HCT116 (cell line): ENCODE measurements around the gene SPHK1. TPM values are rescaled to one million over a fixed set of nuclear protein-coding genes. Genes with fewer than 3 reads are reported as not detected.

Source experiments
- ATAC-seq: fragments of 200-7000 bp; cut with Tn5 transposase; 2 replicates; pipeline ENCODE4 v1.9.1; 2020; ENCODE audit warnings: mild to moderate bottlenecking, moderate library complexity
- BruUV-seq: library from RNA; stranded (reverse); fragments of 400-500 nt; replicated peaks from 2 replicates; lab custom pipeline; 2021; lab: Mats Ljungman, UMichigan
- CTCF ChIA-PET: fragments of 300-600 bp; sonication (Branson Sonifier 250); formaldehyde crosslinking; loops from one replicate; lab custom pipeline; 2021; ENCODE audit warnings: antibody characterized with exemption; lab: Charles Lee
- POLR2A ChIA-PET: fragments of 300-600, 350-600 bp; sonication (Branson Sonifier 250); formaldehyde crosslinking; loops from one replicate; lab custom pipeline; 2021; ENCODE audit warnings: antibody characterized with exemption; lab: Charles Lee
- RAD21 ChIA-PET, 2 experiments: fragments of 300-600 bp; sonication (Branson Sonifier 250); formaldehyde crosslinking; loops; one replicate each; lab custom pipeline; 2023; ENCODE audit warnings: low total read pairs in 2 of 2; ENCODE audit not compliant: uncharacterized antibody in 2 of 2, unreplicated experiment in 2 of 2, low non-redundant PET in 1 of 2; lab: Charles Lee
- DNase-seq: peaks from one replicate; pipeline ENCODE4 v3.0.0-alpha.2; 2010; ENCODE audit warnings: low read depth, low spot score
- H2AFZ ChIP-seq: fragments of 200-600 bp; shearing (Covaris generic), sonication (generic); 2 replicates; pipeline ENCODE4 v1.6.1; 2017; ENCODE audit warnings: low read depth, mixed run types, mixed read lengths, antibody characterized with exemption, low read length; ENCODE audit not compliant: poor library complexity, severe bottlenecking
- H3K27ac ChIP-seq: 2 replicates; pipeline ENCODE4 v1.5.1; 2012; ENCODE audit warnings: low read depth, low read length
- H3K27me3 ChIP-seq: fragments of 200-600 bp; sonication (generic); 2 replicates; pipeline ENCODE4 v1.6.1; 2016; ENCODE audit warnings: mixed run types, low read length, mixed read lengths; ENCODE audit not compliant: insufficient read depth
- H3K36me3 ChIP-seq, 2 experiments: fragments of 200-500 bp in 1 of 2; fragments of 200-600 bp in 1 of 2; sonication (Bioruptor generic) in 1 of 2; sonication (generic) in 1 of 2; 2 replicates each; pipeline versions ENCODE4 v1.5.1 to v1.6.1; 2014 to 2016; ENCODE audit warnings: low read length in 2 of 2, inconsistent platforms in 1 of 2, mixed read lengths in 1 of 2, mixed run types in 1 of 2; ENCODE audit not compliant: insufficient read depth in 2 of 2, control insufficient read depth in 1 of 2
- H3K4me1 ChIP-seq, 2 experiments: fragments of 200-600 bp in 1 of 2; sonication (generic) in 1 of 2; 2 replicates each; pipeline versions ENCODE4 v1.5.1 to v1.6.1; 2012 to 2017; ENCODE audit warnings: low read length in 2 of 2, inconsistent platforms in 1 of 2, mild to moderate bottlenecking in 1 of 2, mixed read lengths in 1 of 2, mixed run types in 1 of 2, moderate library complexity in 1 of 2; ENCODE audit not compliant: insufficient read depth in 2 of 2, control insufficient read depth in 1 of 2
- H3K4me2 ChIP-seq: fragments of 200-600 bp; sonication (generic); 2 replicates; pipeline ENCODE4 v1.6.1; 2017; ENCODE audit warnings: mixed run types, low read length, mixed read lengths
- H3K4me3 ChIP-seq, 2 experiments: fragments of 200-600 bp in 1 of 2; sonication (generic) in 1 of 2; replicated peaks in 1 of 2; 2 replicates each; pipeline ENCODE4 v1.5.1; 2011 to 2016; ENCODE audit warnings: low read length in 2 of 2, control low read depth in 1 of 2, low read depth in 1 of 2, mild to moderate bottlenecking in 1 of 2, mixed read lengths in 1 of 2, mixed run types in 1 of 2
- H3K79me2 ChIP-seq: fragments of 200-600 bp; sonication (generic); 2 replicates; pipeline ENCODE4 v1.6.1; 2017; ENCODE audit warnings: mild to moderate bottlenecking, mixed run types, low read length, moderate library complexity, mixed read lengths; ENCODE audit not compliant: insufficient read depth
- H3K9ac ChIP-seq: fragments of 200-600 bp; sonication (generic); 2 replicates; pipeline ENCODE4 v1.6.1; 2016; ENCODE audit warnings: low read length, mixed read lengths
- H3K9me2 ChIP-seq: fragments of 200-600 bp; sonication (generic), shearing (Covaris generic); 2 replicates; pipeline ENCODE4 v1.6.1; 2017; ENCODE audit warnings: mixed run types, mild to moderate bottlenecking, moderate library complexity; ENCODE audit not compliant: insufficient read depth
- H3K9me3 ChIP-seq, 2 experiments: fragments of 200-500 bp in 1 of 2; fragments of 200-600 bp in 1 of 2; sonication (Bioruptor generic) in 1 of 2; sonication (generic) in 1 of 2; 2 replicates each; pipeline ENCODE4 v1.6.1; 2014 to 2017; ENCODE audit warnings: low read length in 2 of 2, mixed read lengths in 2 of 2, inconsistent platforms in 1 of 2, low read depth in 1 of 2, mild to moderate bottlenecking in 1 of 2, mixed run types in 1 of 2, moderate library complexity in 1 of 2; ENCODE audit not compliant: control insufficient read depth in 1 of 2, insufficient read depth in 1 of 2
- H4K20me1 ChIP-seq: fragments of 200-600 bp; sonication (generic), shearing (Covaris generic); 2 replicates; pipeline ENCODE4 v1.6.1; 2017; ENCODE audit warnings: mixed run types, mild to moderate bottlenecking, moderate library complexity; ENCODE audit not compliant: insufficient read depth
- CBX3 ChIP-seq: IDR thresholded peaks from 2 replicates; pipeline ENCODE4 v1.6.1; 2012; ENCODE audit warnings: low read depth
- ELF1 ChIP-seq: IDR thresholded peaks from 2 replicates; pipeline ENCODE4 v1.6.1; 2012; ENCODE audit warnings: low read depth, borderline replicate concordance
- EZH2 ChIP-seq: fragments of 200-600 bp; sonication (generic); IDR thresholded peaks from 2 replicates; pipeline ENCODE4 v1.6.1; 2017; ENCODE audit warnings: antibody characterized with exemption, mixed run types
- EZH2phosphoT487 ChIP-seq: fragments of 200-600 bp; IDR thresholded peaks from 2 replicates; pipeline ENCODE4 v1.6.1; 2018; ENCODE audit warnings: antibody characterized with exemption, borderline replicate concordance
- POLR2A ChIP-seq: IDR thresholded peaks from 2 replicates; pipeline ENCODE4 v1.7.0; 2011; ENCODE audit warnings: borderline replicate concordance; ENCODE audit not compliant: insufficient read depth, insufficient read length; ENCODE audit errors: extremely low read depth
- RAD21 ChIP-seq: IDR thresholded peaks from 2 replicates; pipeline ENCODE4 v1.6.1; 2012; ENCODE audit warnings: low read depth, mild to moderate bottlenecking
- SIN3A ChIP-seq: IDR thresholded peaks from 2 replicates; pipeline ENCODE4 v1.6.1; 2012; ENCODE audit warnings: low read depth
- TCF7L2 ChIP-seq: IDR thresholded peaks from 2 replicates; pipeline ENCODE4 v1.7.0; 2011; ENCODE audit warnings: borderline replicate concordance, inconsistent platforms; ENCODE audit not compliant: insufficient read depth, insufficient read length; ENCODE audit errors: extremely low read depth
- intact Hi-C: fragments of 100-400 bp; cut with micrococcal nuclease; formaldehyde crosslinking; loops from 2 replicates; pipeline ENCODE4 v1.10.0; 2022
- total RNA-seq: library from RNA; stranded (reverse); gene quantifications from one replicate; pipeline ENCODE4 v1.2.1, GENCODE V29; 2021; ENCODE audit not compliant: unreplicated experiment
- TF ChIP-seq, protein P1 (sequence below), 3 experiments: fragments of 200-600 bp in 1 of 3; sonication (generic) in 1 of 3; IDR thresholded peaks in 2 of 3; conservative IDR thresholded peaks in 1 of 3; 2 replicates each; pipeline ENCODE4 v1.5.1; 2012 to 2017; ENCODE audit warnings: low read depth in 2 of 3, low read length in 2 of 3, antibody characterized with exemption in 1 of 3, borderline replicate concordance in 1 of 3, control low read depth in 1 of 3, mild to moderate bottlenecking in 1 of 3, mixed read lengths in 1 of 3, mixed run types in 1 of 3, moderate library complexity in 1 of 3; ENCODE audit not compliant: insufficient read depth in 1 of 3

Gene SPHK1
- total RNA-seq, 1 experiment from 2014 or later: 4.6 TPM

DNA sequence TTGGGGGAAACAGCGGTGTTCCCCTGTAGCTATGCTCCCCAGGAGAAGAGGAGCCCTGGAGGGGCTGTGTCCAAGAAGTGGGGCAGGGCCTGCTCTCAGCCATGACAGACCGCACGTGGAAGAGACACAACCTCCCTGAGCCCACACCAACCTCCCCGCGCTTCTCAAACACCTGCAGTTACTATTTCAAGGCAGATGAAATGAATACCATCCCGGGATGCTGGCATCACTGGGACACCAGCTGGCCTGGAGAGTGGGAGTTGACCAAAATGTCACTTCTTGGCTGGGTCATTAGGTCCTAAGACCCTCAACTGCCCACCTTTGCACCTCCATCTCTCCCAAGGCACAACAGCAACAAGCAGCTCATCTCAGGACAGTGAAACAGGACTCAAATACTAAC is 32.0 kb downstream of the SPHK1 start:
- Histone ChIP-seq H3K36me3 (peaks cover 0 to 4% of the 10 kb centered on the region in 2 experiments; a peak in 1 of 4 replicates), H2AFZ (no peak overlapping the region), H3K9ac (no peak overlapping the region), H3K4me1 (no peaks in the 10 kb centered on the region; a peak in 1 of 4 replicates), H3K79me2 (peaks cover 92% of the 10 kb centered on the region), H4K20me1 (peaks cover 4% of the 10 kb centered on the region; the same call in 1 of the 2 replicates), H3K27me3 (no peaks in the 10 kb centered on the region), H3K9me3 (no peaks in the 10 kb centered on the region), H3K4me2 (no peak overlapping the region), H3K9me2 (no peaks in the 10 kb centered on the region), H3K4me3 (no peak overlapping the region), H3K27ac (no peak overlapping the region)
- ChIA-PET CTCF (interaction anchor here (1.1 kb wide), 1 partner anchor 19 kb away, joined by 5 read pairs; no protein-coding TSS in a partner anchor), RAD21 (no interaction called here), POLR2A (no interaction called here)
- TF ChIP-seq EZH2phosphoT487: no peak
- TF ChIP-seq EZH2: no peak
- no peak for TF ChIP-seq CBX3
- no peak for TF ChIP-seq ELF1
- TF ChIP-seq RAD21: no peak
- TF ChIP-seq POLR2A: no peak
- TF ChIP-seq, protein P1, sequence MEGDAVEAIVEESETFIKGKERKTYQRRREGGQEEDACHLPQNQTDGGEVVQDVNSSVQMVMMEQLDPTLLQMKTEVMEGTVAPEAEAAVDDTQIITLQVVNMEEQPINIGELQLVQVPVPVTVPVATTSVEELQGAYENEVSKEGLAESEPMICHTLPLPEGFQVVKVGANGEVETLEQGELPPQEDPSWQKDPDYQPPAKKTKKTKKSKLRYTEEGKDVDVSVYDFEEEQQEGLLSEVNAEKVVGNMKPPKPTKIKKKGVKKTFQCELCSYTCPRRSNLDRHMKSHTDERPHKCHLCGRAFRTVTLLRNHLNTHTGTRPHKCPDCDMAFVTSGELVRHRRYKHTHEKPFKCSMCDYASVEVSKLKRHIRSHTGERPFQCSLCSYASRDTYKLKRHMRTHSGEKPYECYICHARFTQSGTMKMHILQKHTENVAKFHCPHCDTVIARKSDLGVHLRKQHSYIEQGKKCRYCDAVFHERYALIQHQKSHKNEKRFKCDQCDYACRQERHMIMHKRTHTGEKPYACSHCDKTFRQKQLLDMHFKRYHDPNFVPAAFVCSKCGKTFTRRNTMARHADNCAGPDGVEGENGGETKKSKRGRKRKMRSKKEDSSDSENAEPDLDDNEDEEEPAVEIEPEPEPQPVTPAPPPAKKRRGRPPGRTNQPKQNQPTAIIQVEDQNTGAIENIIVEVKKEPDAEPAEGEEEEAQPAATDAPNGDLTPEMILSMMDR (IDR thresholded peaks at IDR 0.05 in 2 of 3, conservative IDR thresholded peaks at IDR 0.05 in 1 of 3; ENCODE audit: borderline replicate concordance in 1 of 3, insufficient read depth in 1 of 3, low read depth in 2 of 3, low read length in 2 of 3): no peak
- no peak for TF ChIP-seq SIN3A
- no peak for TF ChIP-seq TCF7L2
- intact Hi-C loops: no loop called here
- no peak for DNase-seq
- ATAC-seq: no peak
- no TSS peak for BruUV-seq
